A673 (cell line): ENCODE measurements around the gene TCF7L1.

Source experiments
- CTCF ChIP-seq: fragments of 300-800, 200-600 bp; sonication (generic); conservative IDR thresholded peaks from 2 replicates; pipeline ENCODE4 v1.5.1; 2017; ENCODE audit warnings: low read depth, mild to moderate bottlenecking, antibody characterized with exemption, low read length, moderate library complexity, mixed read lengths
- EZH2 ChIP-seq: fragments of 200-600 bp; sonication (generic); IDR thresholded peaks from 2 replicates; pipeline ENCODE4 v1.6.1; 2017; ENCODE audit warnings: borderline replicate concordance, low read depth, mild to moderate bottlenecking, mixed read lengths, antibody characterized with exemption, low read length; ENCODE audit not compliant: poor library complexity, severe bottlenecking

- TF ChIP-seq EZH2, result no peak
- no peak for TF ChIP-seq CTCF
These were observed 12.8 kb upstream of the TCF7L1 start for GRCh38 chr2:85120363-85120762.
